Osteoblast (primary cell): ENCODE measurements around the gene ABCG1. TPM values are rescaled to one million over a fixed set of nuclear protein-coding genes. Genes with fewer than 3 reads are reported as not detected.

ENCODE experiments used
- DNase-seq: peaks from one replicate; pipeline ENCODE4 v3.0.0; 2011; ENCODE audit warnings: low spot score, mixed read lengths; ENCODE audit not compliant: insufficient read length; ENCODE audit errors: missing footprints
- H2AFZ ChIP-seq: 2 replicates; pipeline ENCODE4 v1.6.0; 2011; ENCODE audit warnings: mild to moderate bottlenecking, low read length
- H3K27ac ChIP-seq: 2 replicates; pipeline ENCODE4 v1.5.1; 2011; ENCODE audit warnings: mild to moderate bottlenecking, low read depth, low read length, moderate library complexity
- H3K27me3 ChIP-seq: 2 replicates; pipeline ENCODE4 v1.6.0; 2012; ENCODE audit warnings: mild to moderate bottlenecking, control low read depth, inconsistent platforms, low read length, moderate library complexity; ENCODE audit not compliant: insufficient read depth
- H3K36me3 ChIP-seq: 2 replicates; pipeline ENCODE4 v1.5.1; 2011; ENCODE audit warnings: mild to moderate bottlenecking, low read length, control low read depth, moderate library complexity; ENCODE audit not compliant: insufficient read depth
- H3K4me1 ChIP-seq: 2 replicates; pipeline ENCODE4 v1.5.1; 2011; ENCODE audit warnings: mild to moderate bottlenecking, low read length, control low read depth, moderate library complexity; ENCODE audit not compliant: insufficient read depth
- H3K4me2 ChIP-seq: 2 replicates; pipeline ENCODE4 v1.6.0; 2011; ENCODE audit warnings: mild to moderate bottlenecking, low read length; ENCODE audit not compliant: insufficient read depth
- H3K4me3 ChIP-seq: fragments of 200-600 bp; sonication (generic); 3 replicates; pipeline ENCODE4 v1.5.1; 2012; ENCODE audit warnings: mild to moderate bottlenecking, low read length, inconsistent platforms; ENCODE audit not compliant: insufficient read depth
- H3K79me2 ChIP-seq: 2 replicates; pipeline ENCODE4 v1.6.0; 2012; ENCODE audit warnings: mild to moderate bottlenecking, low read length, control low read depth, inconsistent platforms; ENCODE audit not compliant: insufficient read depth
- H3K9me3 ChIP-seq: 2 replicates; pipeline ENCODE4 v1.5.1; 2011; ENCODE audit warnings: low read depth, low read length, control low read depth
- H4K20me1 ChIP-seq: 2 replicates; pipeline ENCODE4 v1.6.0; 2012; ENCODE audit warnings: mild to moderate bottlenecking, low read length, control low read depth; ENCODE audit not compliant: insufficient read depth
- CTCF ChIP-seq: IDR thresholded peaks from 2 replicates; pipeline ENCODE4 v1.5.1; 2011; ENCODE audit warnings: mild to moderate bottlenecking, low read depth, low read length, moderate library complexity; ENCODE audit errors: extremely low read depth
- total RNA-seq: library from RNA; depleted of rRNA; stranded (reverse); fragments of >200 nt; gene quantifications from 2 replicates; pipeline ENCODE4 v1.2.3, GENCODE V29; 2012

ABCG1 gene
- total RNA-seq, 1 donor: 0.72 TPM

GRCh38 chr21:42225042-42225441, 6.1 kb downstream of the ABCG1 start:
- peaks cover 22% of the 10 kb centered on the region for H3K27me3 ChIP-seq
- no peaks in the 10 kb centered on the region for H4K20me1 ChIP-seq
- no peak overlapping the region for H3K27ac ChIP-seq
- no peaks in the 10 kb centered on the region for H3K79me2 ChIP-seq
- no peaks in the 10 kb centered on the region for H3K36me3 ChIP-seq
- DNase-seq: no peak
- H3K9me3 ChIP-seq: no peaks in the 10 kb centered on the region
- no peak overlapping the region for H3K4me3 ChIP-seq
- no peaks in the 10 kb centered on the region for H3K4me1 ChIP-seq
- no peak for TF ChIP-seq CTCF
- H2AFZ ChIP-seq: no peak overlapping the region
- no peak overlapping the region for H3K4me2 ChIP-seq

GRCh38 chr21:42225571-42226155, 6.7 kb downstream of the ABCG1 start:
- Histone ChIP-seq H3K4me2 (no peak overlapping the region), H3K9me3 (no peaks in the 10 kb centered on the region), H2AFZ (no peak overlapping the region), H3K4me3 (no peak overlapping the region), H3K4me1 (no peaks in the 10 kb centered on the region), H3K79me2 (no peaks in the 10 kb centered on the region), H3K27me3 (peaks cover 19% of the 10 kb centered on the region), H3K36me3 (no peaks in the 10 kb centered on the region), H4K20me1 (no peaks in the 10 kb centered on the region), H3K27ac (no peak overlapping the region)
- DNase-seq: peak; percentile 55
- no peak for TF ChIP-seq CTCF

- no peaks in the 10 kb centered on the region for H3K9me3 ChIP-seq
- H3K36me3 ChIP-seq: no peaks in the 10 kb centered on the region
- no peak overlapping the region for H3K27ac ChIP-seq
- no peaks in the 10 kb centered on the region for H3K79me2 ChIP-seq
- no peaks in the 10 kb centered on the region for H4K20me1 ChIP-seq
- no peak overlapping the region for H3K4me3 ChIP-seq
- no peak for DNase-seq
- H2AFZ ChIP-seq: no peak overlapping the region
- no peak overlapping the region for H3K4me2 ChIP-seq
- no peak for TF ChIP-seq CTCF
- no peaks in the 10 kb centered on the region for H3K4me1 ChIP-seq
- peaks cover 13% of the 10 kb centered on the region for H3K27me3 ChIP-seq
These were observed 7.7 kb downstream of the ABCG1 start for GRCh38 chr21:42226626-42227025.

GRCh38 chr21:42227909-42228708, 9.2 kb downstream of the ABCG1 start:
- H4K20me1 ChIP-seq: no peaks in the 10 kb centered on the region
- no peak for TF ChIP-seq CTCF
- H3K4me1 ChIP-seq: no peaks in the 10 kb centered on the region
- H2AFZ ChIP-seq: no peak overlapping the region
- H3K9me3 ChIP-seq: no peaks in the 10 kb centered on the region
- peaks cover 13% of the 10 kb centered on the region for H3K27me3 ChIP-seq
- H3K4me3 ChIP-seq: no peak overlapping the region
- H3K79me2 ChIP-seq: no peaks in the 10 kb centered on the region
- no peak overlapping the region for H3K4me2 ChIP-seq
- DNase-seq: peak; percentile 91
- H3K27ac ChIP-seq: no peak overlapping the region
- H3K36me3 ChIP-seq: no peaks in the 10 kb centered on the region
